PC-9 (cell line): ENCODE measurements around the gene TRIM45.

Experiments used
- EZH2 ChIP-seq: fragments of 200-600 bp; sonication (generic); IDR thresholded peaks from 2 replicates; pipeline ENCODE4 v1.8.0; 2017; ENCODE audit warnings: antibody characterized with exemption, low read depth
- TF ChIP-seq, protein P1 (sequence below): fragments of 200-600 bp; sonication (generic); conservative IDR thresholded peaks from 2 replicates; pipeline ENCODE4 v1.6.1; 2017; ENCODE audit warnings: mixed run types, antibody characterized with exemption, mild to moderate bottlenecking, moderate library complexity

DNA sequence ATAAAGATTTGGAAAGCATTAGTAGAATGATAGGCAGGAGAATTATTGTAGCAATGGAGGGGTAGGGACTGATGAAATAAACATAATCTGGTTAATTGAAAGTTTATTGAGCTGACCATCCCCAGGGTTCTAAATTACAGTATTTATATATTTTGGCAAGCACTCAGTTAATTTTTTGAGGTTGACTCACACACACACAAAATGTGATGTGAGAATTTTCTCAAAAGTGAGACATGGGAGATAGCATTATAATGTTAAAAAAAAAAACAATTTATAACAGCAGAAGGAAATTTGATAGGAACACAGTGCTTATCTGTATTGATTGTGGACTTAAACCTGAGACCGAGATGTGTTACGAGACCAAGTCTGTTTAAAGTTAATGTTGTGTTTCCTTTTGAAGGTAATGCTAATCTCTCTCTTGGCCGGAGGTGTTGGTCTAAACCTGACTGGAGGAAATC, 24.6 kb downstream of the TRIM45 start:
- TF ChIP-seq, protein P1, sequence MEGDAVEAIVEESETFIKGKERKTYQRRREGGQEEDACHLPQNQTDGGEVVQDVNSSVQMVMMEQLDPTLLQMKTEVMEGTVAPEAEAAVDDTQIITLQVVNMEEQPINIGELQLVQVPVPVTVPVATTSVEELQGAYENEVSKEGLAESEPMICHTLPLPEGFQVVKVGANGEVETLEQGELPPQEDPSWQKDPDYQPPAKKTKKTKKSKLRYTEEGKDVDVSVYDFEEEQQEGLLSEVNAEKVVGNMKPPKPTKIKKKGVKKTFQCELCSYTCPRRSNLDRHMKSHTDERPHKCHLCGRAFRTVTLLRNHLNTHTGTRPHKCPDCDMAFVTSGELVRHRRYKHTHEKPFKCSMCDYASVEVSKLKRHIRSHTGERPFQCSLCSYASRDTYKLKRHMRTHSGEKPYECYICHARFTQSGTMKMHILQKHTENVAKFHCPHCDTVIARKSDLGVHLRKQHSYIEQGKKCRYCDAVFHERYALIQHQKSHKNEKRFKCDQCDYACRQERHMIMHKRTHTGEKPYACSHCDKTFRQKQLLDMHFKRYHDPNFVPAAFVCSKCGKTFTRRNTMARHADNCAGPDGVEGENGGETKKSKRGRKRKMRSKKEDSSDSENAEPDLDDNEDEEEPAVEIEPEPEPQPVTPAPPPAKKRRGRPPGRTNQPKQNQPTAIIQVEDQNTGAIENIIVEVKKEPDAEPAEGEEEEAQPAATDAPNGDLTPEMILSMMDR: no peak
- no peak for TF ChIP-seq EZH2
